Osteoblast (primary cell): Measurements from ENCODE around the gene NUDT16L1. TPM values are rescaled to one million over a fixed set of nuclear protein-coding genes. Genes with fewer than 3 reads are reported as not detected.
A peak's percentile ranks its signal among the peaks of the same experiment; 100 is the strongest.

Source experiments
- DNase-seq: peaks from one replicate; pipeline ENCODE4 v3.0.0; 2011; ENCODE audit warnings: low spot score, mixed read lengths; ENCODE audit not compliant: insufficient read length; ENCODE audit errors: missing footprints
- H2AFZ ChIP-seq: 2 replicates; pipeline ENCODE4 v1.6.0; 2011; ENCODE audit warnings: mild to moderate bottlenecking, low read length
- H3K27ac ChIP-seq: 2 replicates; pipeline ENCODE4 v1.5.1; 2011; ENCODE audit warnings: mild to moderate bottlenecking, low read depth, low read length, moderate library complexity
- H3K27me3 ChIP-seq: 2 replicates; pipeline ENCODE4 v1.6.0; 2012; ENCODE audit warnings: mild to moderate bottlenecking, control low read depth, inconsistent platforms, low read length, moderate library complexity; ENCODE audit not compliant: insufficient read depth
- H3K36me3 ChIP-seq: 2 replicates; pipeline ENCODE4 v1.5.1; 2011; ENCODE audit warnings: mild to moderate bottlenecking, low read length, control low read depth, moderate library complexity; ENCODE audit not compliant: insufficient read depth
- H3K4me1 ChIP-seq: 2 replicates; pipeline ENCODE4 v1.5.1; 2011; ENCODE audit warnings: mild to moderate bottlenecking, low read length, control low read depth, moderate library complexity; ENCODE audit not compliant: insufficient read depth
- H3K4me2 ChIP-seq: 2 replicates; pipeline ENCODE4 v1.6.0; 2011; ENCODE audit warnings: mild to moderate bottlenecking, low read length; ENCODE audit not compliant: insufficient read depth
- H3K4me3 ChIP-seq: fragments of 200-600 bp; sonication (generic); 3 replicates; pipeline ENCODE4 v1.5.1; 2012; ENCODE audit warnings: mild to moderate bottlenecking, low read length, inconsistent platforms; ENCODE audit not compliant: insufficient read depth
- H3K79me2 ChIP-seq: 2 replicates; pipeline ENCODE4 v1.6.0; 2012; ENCODE audit warnings: mild to moderate bottlenecking, low read length, control low read depth, inconsistent platforms; ENCODE audit not compliant: insufficient read depth
- H3K9me3 ChIP-seq: 2 replicates; pipeline ENCODE4 v1.5.1; 2011; ENCODE audit warnings: low read depth, low read length, control low read depth
- H4K20me1 ChIP-seq: 2 replicates; pipeline ENCODE4 v1.6.0; 2012; ENCODE audit warnings: mild to moderate bottlenecking, low read length, control low read depth; ENCODE audit not compliant: insufficient read depth
- CTCF ChIP-seq: IDR thresholded peaks from 2 replicates; pipeline ENCODE4 v1.5.1; 2011; ENCODE audit warnings: mild to moderate bottlenecking, low read depth, low read length, moderate library complexity; ENCODE audit errors: extremely low read depth
- total RNA-seq: library from RNA; depleted of rRNA; stranded (reverse); fragments of >200 nt; gene quantifications from 2 replicates; pipeline ENCODE4 v1.2.3, GENCODE V29; 2012

Gene NUDT16L1
- total RNA-seq, 1 donor, result 18.1 TPM

- Histone ChIP-seq H3K9me3 (no peaks in the 10 kb centered on the region), H3K27me3 (no peaks in the 10 kb centered on the region), H2AFZ (no peak overlapping the region), H3K79me2 (peaks cover 3% of the 10 kb centered on the region), H3K4me3 (no peak overlapping the region), H3K4me1 (no peaks in the 10 kb centered on the region), H4K20me1 (no peaks in the 10 kb centered on the region), H3K27ac (no peak overlapping the region), H3K4me2 (no peak overlapping the region), H3K36me3 (peaks cover 35% of the 10 kb centered on the region)
- TF ChIP-seq CTCF, result no peak
- peak; percentile 18 for DNase-seq
Measured at GRCh38 chr16:4724661-4725270, 31.4 kb downstream of the NUDT16L1 start.

GRCh38 chr16:4726616-4727015 lies 33.3 kb downstream of the NUDT16L1 start:
- Histone ChIP-seq H3K4me1 (no peaks in the 10 kb centered on the region), H3K9me3 (no peaks in the 10 kb centered on the region), H3K27ac (no peak overlapping the region), H3K36me3 (peaks cover 47% of the 10 kb centered on the region), H4K20me1 (no peaks in the 10 kb centered on the region), H3K79me2 (peaks cover 12% of the 10 kb centered on the region), H3K4me3 (no peak overlapping the region), H3K4me2 (no peak overlapping the region), H3K27me3 (no peaks in the 10 kb centered on the region), H2AFZ (no peak overlapping the region)
- peak; percentile 37 for DNase-seq
- no peak for TF ChIP-seq CTCF

GRCh38 chr16:4728676-4729075 lies 35.3 kb downstream of the NUDT16L1 start:
- H3K4me3 ChIP-seq, result no peak overlapping the region
- no peaks in the 10 kb centered on the region for H3K27me3 ChIP-seq
- no peak overlapping the region for H3K4me2 ChIP-seq
- H3K36me3 ChIP-seq, result peaks cover 42% of the 10 kb centered on the region
- H2AFZ ChIP-seq, result no peak overlapping the region
- no peak overlapping the region for H3K27ac ChIP-seq
- no peaks in the 10 kb centered on the region for H4K20me1 ChIP-seq
- no peaks in the 10 kb centered on the region for H3K4me1 ChIP-seq
- no peaks in the 10 kb centered on the region for H3K9me3 ChIP-seq
- H3K79me2 ChIP-seq, result peaks cover 31% of the 10 kb centered on the region
- DNase-seq, result peak; percentile 36
- no peak for TF ChIP-seq CTCF

GRCh38 chr16:4729876-4730275 lies 36.5 kb downstream of the NUDT16L1 start:
- no peaks in the 10 kb centered on the region for H3K9me3 ChIP-seq
- H3K4me3 ChIP-seq, result no peak overlapping the region
- no peak for TF ChIP-seq CTCF
- H3K4me2 ChIP-seq, result no peak overlapping the region
- DNase-seq, result peak; percentile 4
- H3K27ac ChIP-seq, result no peak overlapping the region
- H2AFZ ChIP-seq, result no peak overlapping the region
- H3K79me2 ChIP-seq, result peaks cover 35% of the 10 kb centered on the region
- peaks cover 32% of the 10 kb centered on the region for H3K36me3 ChIP-seq
- no peaks in the 10 kb centered on the region for H3K27me3 ChIP-seq
- peaks cover under 1% of the 10 kb centered on the region for H3K4me1 ChIP-seq
- no peaks in the 10 kb centered on the region for H4K20me1 ChIP-seq
